HCT116 (cell line): ENCODE measurements around the gene SMS.

Source experiments
- CBX3 ChIP-seq: IDR thresholded peaks from 2 replicates; pipeline ENCODE4 v1.6.1; 2012; ENCODE audit warnings: low read depth
- CEBPB ChIP-seq: IDR thresholded peaks from 2 replicates; pipeline ENCODE4 v1.6.1; 2012; ENCODE audit warnings: low read depth
- EZH2 ChIP-seq: fragments of 200-600 bp; sonication (generic); IDR thresholded peaks from 2 replicates; pipeline ENCODE4 v1.6.1; 2017; ENCODE audit warnings: antibody characterized with exemption, mixed run types
- EZH2phosphoT487 ChIP-seq: fragments of 200-600 bp; IDR thresholded peaks from 2 replicates; pipeline ENCODE4 v1.6.1; 2018; ENCODE audit warnings: antibody characterized with exemption, borderline replicate concordance
- JUND ChIP-seq: IDR thresholded peaks from 2 replicates; pipeline ENCODE4 v1.6.1; 2012
- POLR2A ChIP-seq: IDR thresholded peaks from 2 replicates; pipeline ENCODE4 v1.7.0; 2011; ENCODE audit warnings: borderline replicate concordance; ENCODE audit not compliant: insufficient read depth, insufficient read length; ENCODE audit errors: extremely low read depth
- POLR2AphosphoS5 ChIP-seq: IDR thresholded peaks from 2 replicates; pipeline ENCODE4 v1.6.1; 2011; ENCODE audit warnings: mild to moderate bottlenecking, low read depth, low read length, moderate library complexity
- RAD21 ChIP-seq: IDR thresholded peaks from 2 replicates; pipeline ENCODE4 v1.6.1; 2012; ENCODE audit warnings: low read depth, mild to moderate bottlenecking
- TF ChIP-seq, protein P1 (sequence below), 3 experiments: fragments of 200-600 bp in 1 of 3; sonication (generic) in 1 of 3; IDR thresholded peaks in 2 of 3; conservative IDR thresholded peaks in 1 of 3; 2 replicates each; pipeline ENCODE4 v1.5.1; 2012 to 2017; ENCODE audit warnings: low read depth in 2 of 3, low read length in 2 of 3, antibody characterized with exemption in 1 of 3, borderline replicate concordance in 1 of 3, control low read depth in 1 of 3, mild to moderate bottlenecking in 1 of 3, mixed read lengths in 1 of 3, mixed run types in 1 of 3, moderate library complexity in 1 of 3; ENCODE audit not compliant: insufficient read depth in 1 of 3
- TF ChIP-seq, protein P2 (sequence below): IDR thresholded peaks from 2 replicates; pipeline ENCODE4 v1.6.1; 2012; ENCODE audit warnings: low read depth

DNA sequence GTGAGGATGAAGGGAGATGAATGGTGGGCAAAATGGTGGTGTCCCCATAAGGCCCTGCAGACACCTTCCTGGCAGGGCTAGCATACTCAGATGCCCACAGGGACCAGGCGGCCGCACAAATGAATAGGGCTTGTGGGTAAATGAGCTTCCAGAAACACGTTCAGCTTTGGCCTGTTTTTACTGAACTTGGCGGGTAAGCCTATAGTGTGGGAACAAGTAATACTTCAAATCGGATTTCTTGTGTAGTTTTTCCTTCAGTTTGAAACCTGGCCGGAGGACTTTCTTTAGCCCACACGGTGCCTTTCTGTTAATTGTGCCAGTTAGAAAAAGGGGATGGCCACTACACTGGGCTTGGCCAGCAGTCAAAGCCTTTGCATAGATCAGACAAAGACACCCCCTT is 22.8 kb downstream of the SMS start:
- TF ChIP-seq CBX3 (no peak), JUND (no peak), CEBPB (no peak), EZH2phosphoT487 (no peak), POLR2A (no peak), RAD21 (no peak), POLR2AphosphoS5 (no peak), EZH2 (no peak)
- TF ChIP-seq, protein P1, sequence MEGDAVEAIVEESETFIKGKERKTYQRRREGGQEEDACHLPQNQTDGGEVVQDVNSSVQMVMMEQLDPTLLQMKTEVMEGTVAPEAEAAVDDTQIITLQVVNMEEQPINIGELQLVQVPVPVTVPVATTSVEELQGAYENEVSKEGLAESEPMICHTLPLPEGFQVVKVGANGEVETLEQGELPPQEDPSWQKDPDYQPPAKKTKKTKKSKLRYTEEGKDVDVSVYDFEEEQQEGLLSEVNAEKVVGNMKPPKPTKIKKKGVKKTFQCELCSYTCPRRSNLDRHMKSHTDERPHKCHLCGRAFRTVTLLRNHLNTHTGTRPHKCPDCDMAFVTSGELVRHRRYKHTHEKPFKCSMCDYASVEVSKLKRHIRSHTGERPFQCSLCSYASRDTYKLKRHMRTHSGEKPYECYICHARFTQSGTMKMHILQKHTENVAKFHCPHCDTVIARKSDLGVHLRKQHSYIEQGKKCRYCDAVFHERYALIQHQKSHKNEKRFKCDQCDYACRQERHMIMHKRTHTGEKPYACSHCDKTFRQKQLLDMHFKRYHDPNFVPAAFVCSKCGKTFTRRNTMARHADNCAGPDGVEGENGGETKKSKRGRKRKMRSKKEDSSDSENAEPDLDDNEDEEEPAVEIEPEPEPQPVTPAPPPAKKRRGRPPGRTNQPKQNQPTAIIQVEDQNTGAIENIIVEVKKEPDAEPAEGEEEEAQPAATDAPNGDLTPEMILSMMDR (IDR thresholded peaks at IDR 0.05 in 2 of 3, conservative IDR thresholded peaks at IDR 0.05 in 1 of 3; ENCODE audit: borderline replicate concordance in 1 of 3, insufficient read depth in 1 of 3, low read depth in 2 of 3, low read length in 2 of 3), result no peak
- TF ChIP-seq, protein P2, sequence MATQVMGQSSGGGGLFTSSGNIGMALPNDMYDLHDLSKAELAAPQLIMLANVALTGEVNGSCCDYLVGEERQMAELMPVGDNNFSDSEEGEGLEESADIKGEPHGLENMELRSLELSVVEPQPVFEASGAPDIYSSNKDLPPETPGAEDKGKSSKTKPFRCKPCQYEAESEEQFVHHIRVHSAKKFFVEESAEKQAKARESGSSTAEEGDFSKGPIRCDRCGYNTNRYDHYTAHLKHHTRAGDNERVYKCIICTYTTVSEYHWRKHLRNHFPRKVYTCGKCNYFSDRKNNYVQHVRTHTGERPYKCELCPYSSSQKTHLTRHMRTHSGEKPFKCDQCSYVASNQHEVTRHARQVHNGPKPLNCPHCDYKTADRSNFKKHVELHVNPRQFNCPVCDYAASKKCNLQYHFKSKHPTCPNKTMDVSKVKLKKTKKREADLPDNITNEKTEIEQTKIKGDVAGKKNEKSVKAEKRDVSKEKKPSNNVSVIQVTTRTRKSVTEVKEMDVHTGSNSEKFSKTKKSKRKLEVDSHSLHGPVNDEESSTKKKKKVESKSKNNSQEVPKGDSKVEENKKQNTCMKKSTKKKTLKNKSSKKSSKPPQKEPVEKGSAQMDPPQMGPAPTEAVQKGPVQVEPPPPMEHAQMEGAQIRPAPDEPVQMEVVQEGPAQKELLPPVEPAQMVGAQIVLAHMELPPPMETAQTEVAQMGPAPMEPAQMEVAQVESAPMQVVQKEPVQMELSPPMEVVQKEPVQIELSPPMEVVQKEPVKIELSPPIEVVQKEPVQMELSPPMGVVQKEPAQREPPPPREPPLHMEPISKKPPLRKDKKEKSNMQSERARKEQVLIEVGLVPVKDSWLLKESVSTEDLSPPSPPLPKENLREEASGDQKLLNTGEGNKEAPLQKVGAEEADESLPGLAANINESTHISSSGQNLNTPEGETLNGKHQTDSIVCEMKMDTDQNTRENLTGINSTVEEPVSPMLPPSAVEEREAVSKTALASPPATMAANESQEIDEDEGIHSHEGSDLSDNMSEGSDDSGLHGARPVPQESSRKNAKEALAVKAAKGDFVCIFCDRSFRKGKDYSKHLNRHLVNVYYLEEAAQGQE, result no peak
